Smooth muscle cell (in vitro differentiated cells): ENCODE measurements around the gene PRPF6. TPM values are rescaled to one million over a fixed set of nuclear protein-coding genes. Genes with fewer than 3 reads are reported as not detected.

Experiments
- DNase-seq: peaks from one replicate; lab custom pipeline; 2025; ENCODE audit not compliant: unreplicated experiment; lab: John Stamatoyannopoulos, UW
- H2AFZ ChIP-seq: fragments of 200-600 bp; sonication (generic); 2 replicates; pipeline ENCODE4 v1.6.0; 2016; ENCODE audit warnings: antibody characterized with exemption, low read depth, mild to moderate bottlenecking
- H3F3A ChIP-seq: fragments of 200-600 bp; sonication (generic); 2 replicates; pipeline ENCODE4 v1.6.0; 2017; ENCODE audit warnings: antibody characterized with exemption, low read depth
- H3K27ac ChIP-seq: fragments of 200-600 bp; sonication (generic); 2 replicates; pipeline ENCODE4 v1.5.1; 2016; ENCODE audit warnings: low read depth, mild to moderate bottlenecking
- H3K27me3 ChIP-seq: fragments of 200-600 bp; sonication (generic); 2 replicates; pipeline ENCODE4 v1.6.1; 2016; ENCODE audit warnings: low read depth, mild to moderate bottlenecking
- H3K36me3 ChIP-seq: fragments of 200-600 bp; sonication (generic); 2 replicates; pipeline ENCODE4 v1.5.1; 2016; ENCODE audit warnings: low read depth
- H3K4me1 ChIP-seq: fragments of 200-600 bp; sonication (generic); 2 replicates; pipeline ENCODE4 v1.5.1; 2016; ENCODE audit warnings: low read depth
- H3K4me2 ChIP-seq: fragments of 200-600 bp; sonication (generic); 2 replicates; pipeline ENCODE4 v1.6.0; 2016; ENCODE audit warnings: mild to moderate bottlenecking
- H3K4me3 ChIP-seq: fragments of 200-600 bp; sonication (generic); 2 replicates; pipeline ENCODE4 v1.5.1; 2016; ENCODE audit warnings: mild to moderate bottlenecking
- H3K79me2 ChIP-seq: fragments of 200-600 bp; sonication (generic); 2 replicates; pipeline ENCODE4 v1.6.0; 2016; ENCODE audit warnings: low read depth, mild to moderate bottlenecking
- H3K9ac ChIP-seq: fragments of 200-600 bp; sonication (generic); 2 replicates; pipeline ENCODE4 v1.6.0; 2016; ENCODE audit warnings: low read depth
- H3K9me3 ChIP-seq: fragments of 200-600 bp; sonication (generic); replicated peaks from 2 replicates; pipeline ENCODE4 v1.5.1; 2016; ENCODE audit warnings: low read depth
- H4K20me1 ChIP-seq: fragments of 200-600 bp; sonication (generic); 2 replicates; pipeline ENCODE4 v1.6.0; 2016; ENCODE audit warnings: low read depth
- CTCF ChIP-seq: fragments of 200-600 bp; sonication (generic); IDR thresholded peaks from 2 replicates; pipeline ENCODE4 v1.5.1; 2017; ENCODE audit warnings: borderline replicate concordance, mild to moderate bottlenecking, antibody characterized with exemption; ENCODE audit not compliant: insufficient read depth, poor library complexity, severe bottlenecking
- WGBS: methylation state at CpG from one replicate; pipeline ENCODE4 v1.1.7; 2016; ENCODE audit warnings: low lambda C conversion rate; 5-methylcytosine and 5-hydroxymethylcytosine counted together
- polyA plus RNA-seq: library from polyadenylated mRNA; unstranded; fragments of >200 nt; fragmentation: Nextera tagmentation; extraction: Ambion mirVana; gene quantifications from 2 replicates; pipeline ENCODE4 v1.2.1, GENCODE V29; 2016
- total RNA-seq: library from RNA; depleted of rRNA; stranded (reverse); fragments of >200 nt; gene quantifications from 2 replicates; pipeline ENCODE4 v1.2.3, GENCODE V29; 2014

Gene PRPF6
- total and polyA plus RNA-seq, 2 experiments from 2014 or later = 33.3 to 51.2 TPM

DNA sequence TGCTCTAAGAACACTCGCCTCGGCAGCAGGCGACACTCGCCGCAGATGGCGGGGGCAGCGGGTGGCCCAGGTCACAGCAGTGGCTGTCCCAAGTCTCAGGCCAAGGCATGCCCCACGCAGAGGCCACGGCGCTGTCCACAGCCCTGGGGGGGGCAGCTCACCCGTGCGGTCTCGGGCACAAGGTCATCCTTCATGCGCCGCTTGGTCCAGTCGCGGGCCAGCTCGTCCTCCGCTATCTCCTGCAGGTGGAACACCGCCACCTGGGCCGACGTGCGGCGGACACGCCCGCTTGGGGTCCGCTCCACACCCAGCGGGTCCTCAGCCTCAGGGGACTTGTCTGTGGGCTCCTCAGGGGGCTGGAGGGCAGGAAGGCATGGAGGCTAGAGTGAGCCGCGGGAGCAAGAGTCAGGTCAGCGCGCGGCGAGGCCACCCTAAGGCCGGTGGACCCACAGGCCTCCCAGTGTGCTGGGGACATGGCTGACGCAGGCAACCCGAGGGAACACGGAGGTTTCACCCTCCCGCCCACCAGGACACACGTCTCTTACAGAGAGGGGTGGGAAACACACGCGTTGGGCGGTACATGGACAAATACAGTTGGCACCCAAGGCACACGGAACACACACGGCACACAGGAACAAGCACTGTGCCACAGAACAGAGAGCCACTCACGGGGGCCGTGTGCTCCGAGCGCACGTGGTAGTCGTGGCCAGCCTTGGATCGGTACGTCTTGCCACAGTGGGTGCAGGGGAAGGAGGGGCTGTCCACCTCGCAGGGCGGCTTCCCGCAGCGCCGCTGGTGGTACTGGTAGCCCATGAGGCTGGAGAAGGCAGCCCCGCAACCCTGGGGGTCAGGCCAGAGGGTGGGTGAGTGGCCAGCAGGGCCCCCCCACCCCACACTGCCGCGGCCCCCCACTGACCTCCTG, 18.2 kb upstream of the PRPF6 start:
- WGBS = 99% methylated on average over 59 of the region's 61 CpGs

GRCh38 chr20:63963348-63963741, 17.6 kb upstream of the PRPF6 start:
- Histone ChIP-seq H3K9me3 (no peaks in the 10 kb centered on the region), H3K9ac (no peak overlapping the region), H3K27ac (no peak overlapping the region), H4K20me1 (no peaks in the 10 kb centered on the region), H3K4me2 (no peak overlapping the region), H3K4me1 (no peaks in the 10 kb centered on the region), H3K79me2 (no peaks in the 10 kb centered on the region), H3K27me3 (no peaks in the 10 kb centered on the region), H3K4me3 (no peak overlapping the region), H2AFZ (no peak overlapping the region), H3F3A (no peaks in the 10 kb centered on the region), H3K36me3 (no peaks in the 10 kb centered on the region)
- WGBS = 92% methylated on average over 17 of the region's 27 CpGs
- no peak for TF ChIP-seq CTCF
- no peak for DNase-seq

More for the DNA sequence above, 18.2 kb upstream of the PRPF6 start:
- no peak for DNase-seq
- no peaks in the 10 kb centered on the region for H3K27me3 ChIP-seq
- H3K9ac ChIP-seq = no peak overlapping the region
- H3K79me2 ChIP-seq = no peaks in the 10 kb centered on the region
- no peak overlapping the region for H3K4me3 ChIP-seq
- no peak overlapping the region for H3K27ac ChIP-seq
- no peaks in the 10 kb centered on the region for H4K20me1 ChIP-seq
- TF ChIP-seq CTCF = no peak
- H3K36me3 ChIP-seq = no peaks in the 10 kb centered on the region
- H3K4me2 ChIP-seq = no peak overlapping the region
- H3K4me1 ChIP-seq = peaks cover 1% of the 10 kb centered on the region
- H3F3A ChIP-seq = no peaks in the 10 kb centered on the region
- no peak overlapping the region for H2AFZ ChIP-seq
- no peaks in the 10 kb centered on the region for H3K9me3 ChIP-seq

GRCh38 chr20:63963784-63964301, 17.1 kb upstream of the PRPF6 start:
- peaks cover 3% of the 10 kb centered on the region for H3K4me1 ChIP-seq
- no peak for DNase-seq
- no peaks in the 10 kb centered on the region for H3K9me3 ChIP-seq
- no peak overlapping the region for H3K9ac ChIP-seq
- no peaks in the 10 kb centered on the region for H3F3A ChIP-seq
- H3K36me3 ChIP-seq = no peaks in the 10 kb centered on the region
- no peak for TF ChIP-seq CTCF
- WGBS = 97% methylated on average over 14 of the region's 16 CpGs
- H2AFZ ChIP-seq = no peak overlapping the region
- no peaks in the 10 kb centered on the region for H3K79me2 ChIP-seq
- no peaks in the 10 kb centered on the region for H4K20me1 ChIP-seq
- no peak overlapping the region for H3K4me3 ChIP-seq
- no peaks in the 10 kb centered on the region for H3K27me3 ChIP-seq
- no peak overlapping the region for H3K4me2 ChIP-seq
- no peak overlapping the region for H3K27ac ChIP-seq
